Activated CD4-positive, alpha-beta T cell treated with anti-CD3 and anti-CD28 coated beads, Interleukin-2, amount 50 U/mL, for 4 hours (primary cell): ENCODE measurements around the gene NAA15.
"Not testable (repeated sequence)": the region's sequence is repeated elsewhere in the genome, so short reads cannot be mapped to it uniquely, and the experiment has no call there.

ENCODE experiments used
- DNase-seq, 2 experiments: peaks; one replicate each; pipeline ENCODE4 v3.0.0-alpha.2; 2020

NAA15 gene

DNA sequence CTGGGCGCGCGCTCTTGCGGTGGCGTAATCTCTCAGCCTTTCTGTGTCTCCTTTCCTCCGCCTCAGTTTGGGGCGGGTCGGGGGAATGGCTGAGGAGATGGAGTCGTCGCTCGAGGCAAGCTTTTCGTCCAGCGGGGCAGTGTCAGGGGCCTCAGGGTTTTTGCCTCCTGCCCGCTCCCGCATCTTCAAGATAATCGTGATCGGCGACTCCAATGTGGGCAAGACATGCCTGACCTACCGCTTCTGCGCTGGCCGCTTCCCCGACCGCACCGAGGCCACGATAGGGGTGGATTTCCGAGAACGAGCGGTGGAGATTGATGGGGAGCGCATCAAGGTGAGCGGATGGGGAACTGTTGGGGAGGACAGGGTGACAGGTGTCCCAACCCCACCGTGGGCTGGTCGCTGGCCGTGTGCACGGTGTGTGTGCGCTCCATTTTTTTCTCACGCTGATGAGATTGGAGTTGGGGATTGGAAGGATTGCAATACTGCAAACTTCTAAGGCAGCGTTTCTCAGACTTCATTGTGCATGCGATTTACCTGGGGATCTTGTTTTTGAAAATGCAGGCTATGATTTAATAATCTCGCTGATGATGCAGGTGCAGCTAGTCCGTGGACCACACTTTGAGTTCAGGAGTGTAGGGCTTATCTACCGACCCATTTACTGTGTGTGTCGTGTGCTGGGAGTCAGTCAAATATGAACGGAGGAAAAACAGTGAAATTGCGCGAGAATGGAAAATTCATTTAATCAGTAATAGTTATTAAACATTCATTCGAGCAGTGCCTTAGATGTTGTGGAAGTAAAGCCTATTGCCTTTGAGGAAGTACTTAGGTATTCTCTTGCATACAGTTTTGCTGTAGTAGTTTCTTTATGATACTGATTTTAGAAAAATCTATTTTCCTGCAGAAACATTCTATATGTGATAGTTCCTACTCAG is 153.1 kb downstream of the NAA15 start, which contains the start of gene RAB33B:
RAB33B (plus strand) TSS at position 11 of the 935 bp plus-strand sequence; CDS start at position 86, 75 bp downstream.
- DNase-seq = no peak

DNA sequence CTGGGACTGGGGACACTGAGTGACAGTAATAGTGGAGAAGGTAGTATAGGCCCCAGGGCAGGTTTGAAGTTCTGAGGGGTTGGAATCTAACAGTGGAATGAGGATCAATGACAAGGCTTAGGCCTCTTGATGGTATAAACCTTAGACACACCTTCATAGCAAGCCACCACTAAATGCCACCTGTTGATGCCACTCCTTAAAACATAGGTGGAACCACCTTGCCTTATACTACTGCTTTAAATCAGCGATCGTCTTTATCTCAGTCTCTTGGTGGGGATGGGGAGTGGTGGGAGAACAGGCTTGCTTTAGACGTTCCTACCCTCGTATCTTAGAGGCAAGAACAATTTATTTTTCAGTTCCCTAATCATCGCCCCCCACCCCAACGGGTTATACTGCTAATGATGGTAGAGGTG is 153.8 kb downstream of the NAA15 start:
- DNase-seq = no peak

DNA sequence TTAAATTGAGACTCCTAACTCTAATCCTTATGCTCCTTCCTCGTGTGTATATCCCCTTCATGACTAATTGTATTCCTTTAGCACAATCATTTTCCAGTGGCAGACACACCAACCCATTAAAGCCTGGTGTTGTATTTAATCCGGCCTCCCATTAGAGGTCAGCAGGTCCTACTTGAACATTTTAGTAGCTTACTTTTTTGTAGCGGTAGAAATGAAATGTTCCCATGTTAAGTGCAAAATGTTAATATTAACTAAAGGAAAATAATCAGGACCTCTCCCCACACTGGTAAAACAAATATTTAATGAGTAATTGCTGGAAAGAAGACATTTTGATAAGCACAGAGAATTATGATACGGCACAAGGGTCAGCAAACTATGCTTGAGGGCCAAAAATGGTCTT is 156.0 kb downstream of the NAA15 start:
- DNase-seq = no peak

DNA sequence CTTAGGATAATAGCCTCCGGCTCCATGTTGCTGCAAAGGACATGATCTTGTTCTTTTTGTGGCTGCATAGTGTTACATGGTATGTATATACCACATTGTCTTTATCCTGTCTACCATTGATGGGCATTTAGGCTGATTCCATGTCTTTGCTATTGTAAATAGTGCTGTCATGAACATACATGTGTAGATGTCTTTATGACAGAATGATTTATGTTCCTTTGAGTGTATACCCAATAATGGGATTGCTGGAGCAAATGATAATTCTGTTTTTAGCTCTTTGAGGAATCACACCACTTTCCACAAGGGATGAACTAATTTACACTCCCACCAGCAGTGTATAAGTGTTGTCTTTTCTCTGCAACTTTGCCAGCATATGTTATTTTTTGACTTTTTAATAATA is 157.2 kb downstream of the NAA15 start:
- no peak for DNase-seq

DNA sequence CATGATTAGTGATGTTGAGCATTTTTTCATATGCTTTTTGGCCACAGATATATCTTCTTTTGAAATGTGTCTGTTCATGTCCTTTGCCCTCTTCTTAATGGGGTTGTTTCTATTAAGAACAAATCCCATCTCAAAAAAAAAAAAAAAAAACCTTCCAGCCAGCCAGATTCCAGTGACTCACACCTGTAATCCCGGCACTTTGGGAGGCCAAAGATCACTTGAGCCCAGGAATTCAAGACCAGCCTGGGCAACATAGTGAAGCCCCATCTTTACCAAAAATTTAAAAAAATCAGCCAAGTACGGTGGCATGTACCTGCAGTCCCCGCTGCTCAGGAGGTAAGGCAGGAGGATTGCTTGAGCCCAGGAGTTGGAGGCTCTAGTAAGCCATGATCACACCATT is 157.7 kb downstream of the NAA15 start:
- DNase-seq = no peak

DNA sequence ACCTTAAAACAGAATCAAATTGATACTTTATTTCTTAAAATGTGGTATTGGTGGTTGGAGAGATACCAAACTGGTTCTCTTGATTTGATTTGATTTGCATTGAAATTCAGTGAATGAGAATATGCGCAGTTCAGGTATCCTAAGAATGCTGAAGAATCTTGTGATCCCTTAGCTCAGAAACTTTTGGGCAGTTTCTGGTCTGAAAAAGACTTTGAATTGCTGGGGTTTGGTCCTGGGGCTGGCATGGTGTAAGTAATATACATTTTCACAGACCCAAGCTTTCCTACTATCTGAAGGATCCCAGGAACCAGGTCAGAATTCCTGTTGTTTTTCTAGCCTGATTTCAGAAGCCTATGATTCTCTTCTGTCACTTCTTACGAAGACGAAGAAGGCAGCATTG is 159.3 kb downstream of the NAA15 start:
- DNase-seq = no peak

DNA sequence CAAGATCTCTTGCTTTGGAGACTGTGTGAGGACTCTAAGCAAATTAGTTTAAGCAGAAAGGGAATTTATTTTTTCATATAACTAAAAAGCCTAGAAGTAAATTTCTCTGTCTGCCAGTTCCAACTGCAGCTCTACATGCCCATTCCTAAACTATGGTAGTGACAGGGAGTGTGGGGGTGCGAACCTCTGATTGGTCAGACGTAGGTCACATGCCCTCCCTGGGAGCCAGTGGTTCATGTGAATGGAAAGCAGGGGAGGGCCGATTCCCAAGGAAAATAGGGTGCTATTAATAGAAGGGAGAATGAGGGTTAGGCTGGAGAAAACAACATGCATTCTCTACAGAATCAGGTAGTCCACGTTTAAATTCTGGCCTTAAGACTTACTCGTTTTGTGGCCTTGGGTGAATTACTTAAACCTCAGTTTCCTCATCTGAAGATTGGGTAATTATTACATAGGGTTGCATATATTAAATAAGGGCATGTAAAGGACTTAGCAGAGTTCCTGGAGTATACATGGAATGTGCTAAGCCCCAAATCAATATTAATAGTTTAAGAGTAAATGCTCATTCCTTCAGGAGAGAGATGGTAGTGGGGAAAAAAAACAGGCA is 159.8 kb downstream of the NAA15 start:
- DNase-seq = no peak

DNA sequence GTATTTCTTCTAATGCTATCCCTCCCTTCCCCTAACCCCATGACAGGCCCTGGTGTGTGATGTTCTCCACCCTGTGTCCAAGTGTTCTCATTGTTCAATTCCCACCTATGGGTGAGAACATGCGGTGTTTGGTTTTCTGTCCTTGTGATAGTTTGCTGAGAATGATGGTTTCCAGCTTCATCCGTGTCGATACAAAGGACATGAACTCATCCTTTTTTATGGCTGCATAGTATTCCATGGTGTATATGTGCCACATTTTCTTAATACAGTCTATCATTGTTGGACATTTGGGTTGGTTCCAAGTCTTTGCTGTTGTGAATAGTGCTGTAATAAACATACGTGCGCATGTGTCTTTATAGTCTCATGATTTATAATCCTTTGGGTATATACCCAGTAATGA is 163.2 kb downstream of the NAA15 start:
- not testable (repeated sequence) for DNase-seq

DNA sequence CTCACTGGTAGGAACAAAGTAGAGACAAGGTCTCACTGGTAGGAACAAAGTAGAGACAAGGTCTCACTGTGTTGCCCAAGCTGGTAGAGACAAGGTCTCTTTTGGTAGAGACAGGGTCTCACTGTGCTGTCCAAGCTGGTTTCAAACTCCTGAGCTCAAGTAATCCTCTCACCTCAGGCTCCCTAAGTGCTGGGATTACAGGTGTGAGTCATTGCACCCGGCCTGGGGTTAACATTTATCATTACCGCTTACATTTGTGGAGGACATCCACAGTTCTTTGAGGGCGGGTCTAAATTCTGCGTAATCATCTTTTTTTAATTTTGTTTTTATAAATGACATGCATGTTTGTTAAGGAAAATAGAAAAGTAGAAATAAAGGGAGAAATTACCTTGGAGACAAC is 164.6 kb downstream of the NAA15 start:
- DNase-seq = no peak

DNA sequence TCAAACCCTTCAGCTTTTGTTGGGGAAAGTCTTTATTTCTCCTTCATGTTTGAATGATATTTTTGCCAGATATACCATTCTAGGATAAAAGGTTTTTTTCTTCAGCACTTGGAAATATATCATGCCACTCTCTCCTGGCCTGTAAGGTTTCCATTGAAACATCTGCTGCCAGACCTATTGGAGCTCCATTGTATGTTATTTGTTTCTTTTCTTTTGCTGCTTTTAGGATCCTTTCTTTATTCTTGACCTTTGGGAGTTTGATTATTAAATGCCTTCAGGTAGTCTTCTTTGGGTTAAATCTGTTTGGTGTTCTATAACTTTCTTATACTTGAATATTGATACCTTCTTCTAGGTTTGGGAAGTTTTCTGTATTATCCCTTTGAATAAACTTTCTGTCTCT is 167.5 kb downstream of the NAA15 start:
- DNase-seq = not testable (repeated sequence)

DNA sequence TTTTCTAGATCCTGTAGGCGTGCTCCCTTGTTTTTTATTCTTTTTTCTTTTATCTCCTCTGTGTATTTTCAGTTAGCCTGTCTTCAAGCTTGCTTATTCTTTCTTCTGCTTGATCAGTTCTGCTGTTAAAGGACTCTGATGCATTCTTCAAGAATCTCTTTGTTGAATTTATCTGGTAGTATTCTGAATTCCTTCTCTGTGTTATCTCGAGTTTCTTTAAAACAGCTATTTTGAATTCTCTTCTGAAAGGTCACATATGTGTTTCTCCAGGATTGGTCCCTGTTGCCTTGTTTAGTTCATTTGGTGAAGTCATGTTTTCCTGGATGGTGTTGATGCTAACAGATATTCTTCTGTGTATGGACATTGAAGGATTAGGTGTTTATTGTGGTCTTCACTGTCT is 167.9 kb downstream of the NAA15 start:
- DNase-seq = no peak
